HepG2 (cell line): ENCODE data around the gene C2orf92. TPM values are rescaled to one million over a fixed set of nuclear protein-coding genes. Genes with fewer than 3 reads are reported as not detected.

Experiments used
- BCL6 ChIP-seq: IDR thresholded peaks from 2 replicates; pipeline ENCODE4 v1.6.1; 2016; ENCODE audit warnings: missing genetic modification reagents, missing compliant biosample characterization
- BHLHE40 ChIP-seq: IDR thresholded peaks from 2 replicates; pipeline ENCODE4 v1.6.1; 2011; ENCODE audit warnings: low read length, improper control_type of control experiment
- KMT2B ChIP-seq: IDR thresholded peaks from 2 replicates; pipeline ENCODE4 v1.6.1; 2016; ENCODE audit warnings: missing genetic modification reagents, missing compliant biosample characterization
- LBX2 ChIP-seq: sonication (generic); formaldehyde crosslinking; IDR thresholded peaks from 2 replicates; pipeline ENCODE4 v1.5.0; 2020; ENCODE audit warnings: missing genetic modification reagents, mild to moderate bottlenecking, borderline replicate concordance
- MATR3 ChIP-seq: sonication (generic); formaldehyde crosslinking; IDR thresholded peaks from 2 replicates; pipeline ENCODE4 v1.4.0; 2020; ENCODE audit warnings: missing genetic modification reagents
- PAF1 ChIP-seq: IDR thresholded peaks from 2 replicates; pipeline ENCODE4 v1.6.1; 2016; ENCODE audit warnings: missing genetic modification reagents, missing compliant biosample characterization
- THAP8 ChIP-seq: sonication (generic); formaldehyde crosslinking; IDR thresholded peaks from 2 replicates; pipeline ENCODE4 v1.5.1; 2020; ENCODE audit warnings: missing genetic modification reagents, mild to moderate bottlenecking, borderline replicate concordance
- ZBTB38 ChIP-seq: sonication (generic); formaldehyde crosslinking; IDR thresholded peaks from 2 replicates; pipeline ENCODE4 v1.5.1; 2020; ENCODE audit warnings: mild to moderate bottlenecking, missing genetic modification reagents
- ZFP91 ChIP-seq: sonication (generic); formaldehyde crosslinking; IDR thresholded peaks from 2 replicates; pipeline ENCODE4 v1.9.0; 2022; ENCODE audit warnings: missing genetic modification reagents, mild to moderate bottlenecking, borderline replicate concordance
- ZKSCAN1 ChIP-seq: fragments of 150-350 bp; IDR thresholded peaks from 2 replicates; pipeline ENCODE4 v1.6.1; 2014; ENCODE audit warnings: low read length
- ZNF30 ChIP-seq: sonication (generic); formaldehyde crosslinking; IDR thresholded peaks from 2 replicates; pipeline ENCODE4 v1.5.0; 2020; ENCODE audit warnings: mild to moderate bottlenecking, missing genetic modification reagents
- ZNF318 ChIP-seq: sonication (generic); formaldehyde crosslinking; IDR thresholded peaks from 2 replicates; pipeline ENCODE4 v1.4.0; 2020; ENCODE audit warnings: mild to moderate bottlenecking, missing genetic modification reagents
- ZNF331 ChIP-seq: sonication (generic); formaldehyde crosslinking; IDR thresholded peaks from 2 replicates; pipeline ENCODE4 v1.4.0; 2020; ENCODE audit warnings: missing genetic modification reagents
- ZNF740 ChIP-seq: sonication (generic); formaldehyde crosslinking; IDR thresholded peaks from 2 replicates; pipeline ENCODE4 v1.4.0; 2020; ENCODE audit warnings: missing genetic modification reagents
- ZNF784 ChIP-seq: sonication (generic); formaldehyde crosslinking; IDR thresholded peaks from 2 replicates; pipeline ENCODE4 v1.5.1; 2020; ENCODE audit warnings: missing genetic modification reagents, mild to moderate bottlenecking, borderline replicate concordance
- ZNF790 ChIP-seq: sonication (generic); formaldehyde crosslinking; IDR thresholded peaks from 2 replicates; pipeline ENCODE4 v1.8.0; 2022; ENCODE audit warnings: missing genetic modification reagents, mild to moderate bottlenecking, borderline replicate concordance
- polyA plus RNA-seq, 8 experiments: library from polyadenylated mRNA; depleted of rRNA in 3 of 8; stranded (reverse) in 7 of 8; unstranded in 1 of 8; fragments of >200 nt; fragmentation: Illumina TruSeq in 4 of 8; extraction: Trizol in 4 of 8; gene quantifications; 2 replicates each; pipeline versions ENCODE4 v1.2.1 to v1.2.3, GENCODE V29; 2011 to 2016; ENCODE audit warnings: low read depth in 4 of 8, missing spikeins in 1 of 8, mixed read lengths in 1 of 8; ENCODE audit not compliant: insufficient read depth in 1 of 8
- total RNA-seq, 5 experiments: library from RNA; depleted of rRNA; stranded (reverse); fragments of >200 nt; fragmentation: Illumina TruSeq; extraction: Trizol; gene quantifications; 2 replicates each; pipeline ENCODE4 v1.2.3, GENCODE V29; 2016; ENCODE audit warnings: low read depth in 1 of 5

The C2orf92 gene
- total and polyA plus RNA-seq, 2 of the 13 experiments (the other 11 are each of a cell fraction or from before 2014, with no cell fraction given), result 4.9 to 5.0 TPM

- TF ChIP-seq ZNF318 (CRISPR knock-in tag) (no peak), ZNF331 (CRISPR knock-in tag) (no peak), MATR3 (no peak), KMT2B (CRISPR knock-in tag) (no peak), ZNF740 (CRISPR knock-in tag) (no peak), ZNF30 (no peak), BHLHE40 (0 out of 2 replicates have a peak, but pooled peaks have one; percentile 29), ZNF784 (CRISPR knock-in tag) (no peak), ZKSCAN1 (no peak), THAP8 (CRISPR knock-in tag) (no peak), PAF1 (CRISPR knock-in tag) (no peak), BCL6 (CRISPR knock-in tag) (0 out of 2 replicates have a peak, but pooled peaks have one; percentile 30), LBX2 (CRISPR knock-in tag) (no peak), ZFP91 (CRISPR knock-in tag) (no peak), ZNF790 (CRISPR knock-in tag) (no peak), ZBTB38 (CRISPR knock-in tag) (peak; percentile 31; the same call in 1 of the 2 replicates)
Measured at GRCh38 chr2:97713296-97714083, 44.0 kb downstream of the C2orf92 start, which contains the start of gene ZAP70 (continued).
